Fibroblast of villous mesenchyme (primary cell): Measurements from ENCODE around the gene TWIST2. TPM values are rescaled to one million over a fixed set of nuclear protein-coding genes. Genes with fewer than 3 reads are reported as not detected.

Source experiments
- DNase-seq: peaks from one replicate; pipeline ENCODE4 v3.0.0-alpha.2; 2010; ENCODE audit warnings: low read depth
- H3K4me3 ChIP-seq: 2 replicates; pipeline ENCODE4 v1.5.1; 2011; ENCODE audit warnings: low read depth, mild to moderate bottlenecking, low read length
- total RNA-seq: library from RNA; depleted of rRNA; stranded (reverse); fragments of >200 nt; gene quantifications from 2 replicates; pipeline ENCODE4 v1.2.3, GENCODE V29; 2012
- TF ChIP-seq, protein P1 (sequence below): IDR thresholded peaks from 2 replicates; pipeline ENCODE4 v1.5.1; 2012; ENCODE audit warnings: low read depth, mild to moderate bottlenecking, low read length; ENCODE audit not compliant: insufficient read depth

Gene TWIST2
- total RNA-seq, 1 donor = 58.7 TPM

DNA sequence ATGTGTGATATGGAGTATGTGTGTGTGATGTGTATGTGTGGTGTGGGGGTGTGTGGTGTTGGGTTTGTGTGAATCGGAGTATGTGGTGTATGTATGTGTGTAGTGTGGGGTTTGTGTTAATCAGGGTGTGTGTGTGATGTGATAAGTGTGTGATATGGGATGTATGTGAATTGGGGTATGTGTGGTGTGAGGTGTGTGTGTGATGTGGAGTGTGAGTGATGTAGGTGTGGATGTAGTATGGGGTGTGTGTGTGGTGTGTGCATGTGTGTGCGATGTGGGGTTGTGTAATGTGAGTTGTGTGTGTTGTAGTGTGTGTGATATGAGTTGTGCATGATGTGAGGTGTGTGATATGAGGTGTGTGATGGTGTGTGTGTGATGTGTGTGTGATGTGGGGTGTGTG lies 54.4 kb downstream of the TWIST2 start:
- no peak overlapping the region for H3K4me3 ChIP-seq
- no peak for DNase-seq
- TF ChIP-seq, protein P1, sequence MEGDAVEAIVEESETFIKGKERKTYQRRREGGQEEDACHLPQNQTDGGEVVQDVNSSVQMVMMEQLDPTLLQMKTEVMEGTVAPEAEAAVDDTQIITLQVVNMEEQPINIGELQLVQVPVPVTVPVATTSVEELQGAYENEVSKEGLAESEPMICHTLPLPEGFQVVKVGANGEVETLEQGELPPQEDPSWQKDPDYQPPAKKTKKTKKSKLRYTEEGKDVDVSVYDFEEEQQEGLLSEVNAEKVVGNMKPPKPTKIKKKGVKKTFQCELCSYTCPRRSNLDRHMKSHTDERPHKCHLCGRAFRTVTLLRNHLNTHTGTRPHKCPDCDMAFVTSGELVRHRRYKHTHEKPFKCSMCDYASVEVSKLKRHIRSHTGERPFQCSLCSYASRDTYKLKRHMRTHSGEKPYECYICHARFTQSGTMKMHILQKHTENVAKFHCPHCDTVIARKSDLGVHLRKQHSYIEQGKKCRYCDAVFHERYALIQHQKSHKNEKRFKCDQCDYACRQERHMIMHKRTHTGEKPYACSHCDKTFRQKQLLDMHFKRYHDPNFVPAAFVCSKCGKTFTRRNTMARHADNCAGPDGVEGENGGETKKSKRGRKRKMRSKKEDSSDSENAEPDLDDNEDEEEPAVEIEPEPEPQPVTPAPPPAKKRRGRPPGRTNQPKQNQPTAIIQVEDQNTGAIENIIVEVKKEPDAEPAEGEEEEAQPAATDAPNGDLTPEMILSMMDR = no peak

DNA sequence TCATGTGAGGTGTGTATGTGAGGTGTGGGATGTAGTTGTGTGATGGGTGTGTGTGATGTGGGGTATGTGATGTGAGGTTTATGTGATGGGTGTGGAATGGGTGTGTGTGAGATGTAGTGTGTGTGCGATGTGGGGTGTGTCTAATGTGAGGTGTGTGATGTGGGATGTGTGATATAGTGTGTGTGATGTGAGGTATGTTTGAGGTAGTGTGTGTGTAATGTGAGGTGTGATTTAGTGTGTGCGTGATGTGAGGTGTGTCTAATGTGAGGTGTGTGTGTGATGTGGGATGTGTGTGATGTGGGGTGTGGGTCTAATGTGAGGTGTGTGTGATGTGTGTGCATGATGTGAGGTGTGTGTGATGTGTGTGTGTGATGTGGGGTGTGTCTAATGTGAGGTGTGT lies 55.3 kb downstream of the TWIST2 start:
- no peak for DNase-seq
- TF ChIP-seq, protein P1 = no peak
- no peak overlapping the region for H3K4me3 ChIP-seq

- H3K4me3 ChIP-seq = no peak overlapping the region
- DNase-seq = no peak
- TF ChIP-seq, protein P1 = no peak
These were observed 56.3 kb downstream of the TWIST2 start for GRCh38 chr2:238904177-238904576.

DNA sequence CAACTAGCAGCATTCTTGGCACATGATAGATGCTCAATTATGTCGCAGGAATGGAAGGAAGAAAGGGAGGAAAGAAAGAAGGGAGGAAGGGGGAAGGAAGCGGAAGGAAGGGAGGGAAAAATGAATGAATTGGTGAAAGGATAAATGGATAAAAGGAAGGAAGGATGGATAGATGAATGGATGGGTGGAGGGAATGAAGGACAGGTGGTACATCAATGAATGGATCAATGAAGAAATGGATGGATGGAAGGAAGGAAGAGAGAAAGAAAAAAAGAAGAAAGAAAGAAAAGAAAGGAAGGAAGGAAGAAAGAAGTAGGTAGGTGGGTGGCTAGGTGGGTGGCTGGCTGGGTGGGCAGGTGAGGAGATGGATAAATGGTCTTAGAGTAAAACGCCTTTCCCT lies 56.8 kb downstream of the TWIST2 start:
- no peak for DNase-seq
- H3K4me3 ChIP-seq = no peak overlapping the region
- TF ChIP-seq, protein P1 = no peak

DNA sequence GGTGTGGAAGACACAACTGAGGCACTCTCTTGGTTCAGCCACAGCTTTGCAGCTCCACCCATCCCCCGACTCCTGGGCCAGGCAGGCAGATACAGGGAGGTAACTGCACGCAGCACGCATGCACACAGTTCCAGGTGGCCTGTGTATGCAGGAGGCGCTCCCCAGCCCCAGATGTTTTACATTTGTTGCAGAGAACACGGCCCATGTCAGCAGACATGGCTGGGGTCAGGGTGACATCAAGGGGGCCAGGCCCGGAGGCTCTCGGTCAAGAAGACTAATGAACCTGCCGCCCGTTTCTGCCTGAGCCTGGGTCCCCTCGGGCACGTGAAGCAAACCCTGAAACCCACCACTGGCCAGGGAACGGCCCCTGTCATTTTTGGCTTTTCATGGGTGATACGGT lies 57.3 kb downstream of the TWIST2 start:
- TF ChIP-seq, protein P1 = no peak
- no peak overlapping the region for H3K4me3 ChIP-seq
- no peak for DNase-seq

- no peak overlapping the region for H3K4me3 ChIP-seq
- DNase-seq = no peak
- TF ChIP-seq, protein P1 = no peak
These were observed 57.8 kb downstream of the TWIST2 start for GRCh38 chr2:238905644-238906043.

GRCh38 chr2:238906254-238906935 lies 58.5 kb downstream of the TWIST2 start:
- TF ChIP-seq, protein P1 = no peak
- no peak for DNase-seq
- H3K4me3 ChIP-seq = no peak overlapping the region
